NB4 (cell line): ENCODE data around the gene LRRC2.

Experiments used
- DNase-seq: peaks from one replicate; pipeline ENCODE4 v3.0.0; 2010; ENCODE audit warnings: low read depth
- H3K4me3 ChIP-seq: one replicate; pipeline ENCODE4 v1.5.1; 2011; ENCODE audit warnings: mild to moderate bottlenecking, low read depth, low read length, moderate library complexity
- CTCF ChIP-seq: IDR thresholded peaks from one replicate; pipeline ENCODE4 v1.5.1; 2012; ENCODE audit warnings: low read depth, low read length
- MAX ChIP-seq: IDR thresholded peaks from 2 replicates; pipeline ENCODE4 v1.6.1; 2011; ENCODE audit warnings: low read depth, low read length
- MYC ChIP-seq: IDR thresholded peaks from 2 replicates; pipeline ENCODE4 v1.6.1; 2011; ENCODE audit warnings: low read depth, low read length
- POLR2A ChIP-seq: IDR thresholded peaks from 2 replicates; pipeline ENCODE4 v1.6.1; 2011; ENCODE audit warnings: mild to moderate bottlenecking; ENCODE audit not compliant: insufficient read length; ENCODE audit errors: extremely low read depth

LRRC2 gene

GRCh38 chr3:46503200-46503874, 62.8 kb downstream of the LRRC2 start:
- DNase-seq, result no peak
- no peak overlapping the region for H3K4me3 ChIP-seq
- no peak for TF ChIP-seq MYC
- TF ChIP-seq MAX, result no peak
- TF ChIP-seq POLR2A, result no peak
- TF ChIP-seq CTCF, result no peak

DNA sequence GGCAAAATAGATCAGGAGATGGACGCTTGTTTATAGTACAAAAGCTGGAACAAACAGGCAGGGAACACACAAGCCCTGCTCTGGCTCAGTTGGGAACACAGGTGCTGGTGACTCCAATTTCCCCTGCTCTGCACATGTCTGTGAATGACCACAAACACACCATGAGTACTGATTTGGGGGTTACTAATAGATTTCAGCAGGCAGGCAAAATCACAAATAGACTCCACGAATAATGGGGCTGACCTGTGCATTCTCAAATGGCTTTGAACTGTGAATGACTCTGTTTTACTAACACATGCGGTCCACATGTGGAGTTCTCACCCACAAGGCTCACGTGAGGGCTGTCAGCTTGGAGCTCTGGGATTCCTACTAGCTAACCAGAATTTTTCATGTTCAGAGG, 64.4 kb downstream of the LRRC2 start:
- TF ChIP-seq MYC, result no peak
- no peak for TF ChIP-seq MAX
- TF ChIP-seq CTCF, result no peak
- TF ChIP-seq POLR2A, result no peak
- no peak overlapping the region for H3K4me3 ChIP-seq
- no peak for DNase-seq

DNA sequence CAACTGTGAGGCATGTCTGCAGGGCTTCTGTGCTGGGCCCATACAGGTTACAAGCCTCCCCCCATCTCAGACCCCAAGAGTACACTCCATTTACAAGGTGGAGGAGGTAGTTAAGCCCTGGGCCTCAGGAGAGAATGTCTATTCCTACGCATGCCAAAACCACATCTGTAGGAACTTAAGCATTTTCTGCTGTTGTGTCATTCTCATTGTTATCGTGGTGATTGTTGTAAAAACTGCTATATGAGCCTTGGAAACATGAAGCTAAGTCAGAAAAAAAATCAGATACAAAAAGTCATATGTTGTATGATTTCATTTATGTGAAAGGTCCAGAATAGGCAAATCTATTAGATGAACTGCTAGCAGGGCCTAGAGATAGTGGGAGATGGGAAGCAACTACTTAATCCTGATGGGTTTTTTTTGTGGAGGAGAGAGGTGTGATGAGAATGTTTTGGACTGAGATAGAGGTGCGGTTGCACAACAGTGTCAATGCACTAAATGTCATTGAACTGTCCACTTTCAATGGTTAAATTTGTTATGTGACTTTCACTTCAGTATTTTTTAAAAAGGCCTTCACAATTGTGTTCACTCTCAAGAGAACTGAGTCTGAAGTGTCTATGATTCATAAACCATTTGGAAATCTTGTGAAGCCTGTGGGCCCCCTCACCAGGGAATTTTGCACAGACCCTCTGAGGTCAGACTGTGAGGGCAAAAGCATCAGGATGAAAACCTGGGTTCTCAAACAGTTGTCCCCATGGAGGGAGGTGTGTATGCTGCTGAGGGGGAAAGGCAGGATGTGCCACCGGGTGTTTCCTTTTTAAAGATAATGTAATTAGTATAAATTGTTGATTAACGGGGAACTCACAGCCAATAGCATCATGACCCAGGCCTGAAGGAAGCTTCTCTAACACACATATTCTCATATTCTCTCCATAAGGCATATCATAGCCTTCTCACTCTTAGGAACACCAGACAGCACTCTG, 65.2 kb downstream of the LRRC2 start:
- TF ChIP-seq POLR2A (no peak), MYC (no peak), CTCF (no peak), MAX (no peak)
- no peak overlapping the region for H3K4me3 ChIP-seq
- DNase-seq, result peak; percentile 20

DNA sequence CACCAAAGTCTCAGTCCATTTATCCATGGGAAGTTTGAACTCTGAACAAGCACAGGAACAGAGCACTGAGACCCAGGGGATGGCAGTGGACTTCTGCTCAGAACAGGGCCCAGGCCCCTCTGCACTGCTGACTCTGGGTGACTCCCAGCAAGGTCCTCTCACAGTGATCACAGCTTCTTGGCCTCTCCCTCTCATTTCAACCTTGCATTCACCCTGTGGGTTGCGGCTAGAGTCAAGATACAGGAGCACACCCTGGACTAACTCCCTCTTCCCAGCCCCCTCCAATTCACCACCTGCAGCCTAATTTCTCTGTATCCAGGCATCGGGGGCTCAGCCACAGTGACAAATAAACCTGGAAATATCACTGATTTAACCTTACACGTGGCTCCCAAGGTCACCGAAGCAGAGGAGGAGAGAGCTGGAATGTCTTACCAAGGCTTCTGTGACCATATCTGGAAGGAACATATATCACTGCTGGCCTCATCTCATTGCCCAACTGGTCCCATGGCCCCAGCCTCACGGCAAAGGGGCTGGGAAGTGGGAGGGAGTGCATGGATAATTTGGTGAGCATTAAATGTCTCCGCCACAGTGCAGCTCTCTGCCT, 67.1 kb downstream of the LRRC2 start:
- TF ChIP-seq MAX, result no peak
- no peak for TF ChIP-seq CTCF
- no peak for TF ChIP-seq POLR2A
- TF ChIP-seq MYC, result no peak
- no peak for DNase-seq

GRCh38 chr3:46497556-46498265, 68.4 kb downstream of the LRRC2 start, which contains the start of gene RTP3:
RTP3 (plus strand) TSS chr3:46497976; CDS start chr3:46498063, 87 bp downstream.
- no peak within 1 kb of the TSS for H3K4me3 ChIP-seq
- TF ChIP-seq MAX (no peak), CTCF (no peak), MYC (no peak), POLR2A (no peak)
- DNase-seq, result no peak

More for the DNA sequence above, 67.1 kb downstream of the LRRC2 start:
- no peak overlapping the region for H3K4me3 ChIP-seq
